Urothelium cell line (cell line): ENCODE results near the gene BRME1.
A peak's percentile ranks its signal among the peaks of the same experiment; 100 is the strongest.

Experiments used
- DNase-seq: peaks from one replicate; pipeline ENCODE4 v3.0.0; 2011; ENCODE audit warnings: low spot score, mixed read lengths
- FAIRE-seq: peaks from 2 replicates; lab custom pipeline; 2011; peaks lifted over from hg19 to GRCh38; lab: Jason Lieb, UNC

The BRME1 gene

GRCh38 chr19:13890136-13890535 is 15.8 kb downstream of the BRME1 start:
- FAIRE-seq (no peak), DNase-seq (no peak)

GRCh38 chr19:13888281-13888680 is 17.6 kb downstream of the BRME1 start:
- DNase-seq = no peak
- FAIRE-seq = no peak

- DNase-seq (no peak), FAIRE-seq (no peak)
Observed at GRCh38 chr19:13887517-13887916, 18.4 kb downstream of the BRME1 start.

- FAIRE-seq (no peak), DNase-seq (no peak)
Observed at GRCh38 chr19:13887018-13887436, 18.9 kb downstream of the BRME1 start.

GRCh38 chr19:13885826-13886365 is 20.0 kb downstream of the BRME1 start:
- no peak for FAIRE-seq

GRCh38 chr19:13884726-13885591 is 21.0 kb downstream of the BRME1 start:
- no peak for DNase-seq
- no peak for FAIRE-seq

More at GRCh38 chr19:13885826-13886365, 20.0 kb downstream of the BRME1 start:
- DNase-seq = no peak

- no peak for DNase-seq
- no peak for FAIRE-seq
Observed at GRCh38 chr19:13883516-13884064, 22.3 kb downstream of the BRME1 start.

- DNase-seq (no peak), FAIRE-seq (no peak)
Observed at GRCh38 chr19:13882836-13883235, 23.1 kb downstream of the BRME1 start.

- FAIRE-seq = no peak
Observed at GRCh38 chr19:13882419-13882795, 23.5 kb downstream of the BRME1 start.

GRCh38 chr19:13881692-13882418 is 24.1 kb downstream of the BRME1 start:
- FAIRE-seq (no peak), DNase-seq (peak; percentile 40)

More at GRCh38 chr19:13882419-13882795, 23.5 kb downstream of the BRME1 start:
- DNase-seq = no peak

GRCh38 chr19:13881251-13881691 is 24.6 kb downstream of the BRME1 start:
- DNase-seq (peak; percentile 33), FAIRE-seq (no peak)

GRCh38 chr19:13880059-13881043 is 25.6 kb downstream of the BRME1 start:
- FAIRE-seq (no peak), DNase-seq (peak; percentile 93)

GRCh38 chr19:13877303-13877702 is 28.6 kb downstream of the BRME1 start:
- DNase-seq (no peak), FAIRE-seq (no peak)

GRCh38 chr19:13876834-13877233 is 29.1 kb downstream of the BRME1 start, which contains the start of gene NANOS3:
Gene NANOS3, plus strand, starts transcription at chr19:13877134. Its CDS starts 115 bp downstream, at chr19:13877249.
- no peak for DNase-seq
- no peak for FAIRE-seq

GRCh38 chr19:13875824-13876223 is 30.1 kb downstream of the BRME1 start:
- no peak for DNase-seq
- FAIRE-seq = no peak

- FAIRE-seq = no peak
- no peak for DNase-seq
Observed at GRCh38 chr19:13873834-13874515, 31.9 kb downstream of the BRME1 start.

- DNase-seq (no peak), FAIRE-seq (no peak)
Observed at GRCh38 chr19:13872695-13873389, 33.1 kb downstream of the BRME1 start.

GRCh38 chr19:13872339-13872694 is 33.6 kb downstream of the BRME1 start:
- FAIRE-seq (no peak), DNase-seq (no peak)

- FAIRE-seq (no peak), DNase-seq (no peak)
Observed at GRCh38 chr19:13870873-13871272, 35.0 kb downstream of the BRME1 start.
